Activated CD8-positive, alpha-beta T cell treated with anti-CD3 and anti-CD28 coated beads, Interleukin-2, amount 10 ng/mL, durations not matched to agents 7 days and 5 days (primary cell): ENCODE results near the gene KRTAP2-4. TPM values are rescaled to one million over a fixed set of nuclear protein-coding genes. Genes with fewer than 3 reads are reported as not detected.
"Not testable (repeated sequence)": the region's sequence is repeated elsewhere in the genome, so short reads cannot be mapped to it uniquely, and the experiment has no call there.

Experiments used
- ATAC-seq: fragments of 150-1000 bp; cut with Tn5 transposase; one replicate; pipeline ENCODE4 v1.10.0; 2021; ENCODE audit warnings: moderate library complexity
- CTCF ChIA-PET: fragments of 350-600 bp; sonication (Branson Sonifier 250); formaldehyde crosslinking; loops from one replicate; lab custom pipeline; 2021; ENCODE audit warnings: antibody characterized with exemption; lab: Charles Lee
- POLR2A ChIA-PET: fragments of 350-600 bp; sonication (Branson Sonifier 250); formaldehyde crosslinking; loops from one replicate; lab custom pipeline; 2021; ENCODE audit warnings: antibody characterized with exemption; lab: Charles Lee
- DNase-seq: peaks from one replicate; pipeline ENCODE4 v3.0.0-alpha.2; 2020
- H3K27ac Mint-ChIP-seq: one replicate; pipeline ENCODE4 v1.8.0; 2021; ENCODE audit warnings: mild to moderate bottlenecking, mixed read lengths
- H3K27me3 Mint-ChIP-seq: one replicate; pipeline ENCODE4 v1.8.0; 2021; ENCODE audit warnings: low read depth, mixed read lengths
- H3K36me3 Mint-ChIP-seq: one replicate; pipeline ENCODE4 v1.8.0; 2021; ENCODE audit warnings: low read depth, mixed read lengths
- H3K4me1 Mint-ChIP-seq: one replicate; pipeline ENCODE4 v1.8.0; 2021; ENCODE audit warnings: low read depth, mixed read lengths
- H3K4me3 Mint-ChIP-seq: one replicate; pipeline ENCODE4 v1.8.0; 2021; ENCODE audit warnings: mild to moderate bottlenecking, mixed read lengths
- H3K9me3 Mint-ChIP-seq: one replicate; pipeline ENCODE4 v1.8.0; 2022; ENCODE audit warnings: mixed read lengths; ENCODE audit not compliant: insufficient read depth
- total RNA-seq, 2 experiments: library from RNA; stranded (reverse); gene quantifications; one replicate each; pipeline ENCODE4 v1.2.3, GENCODE V29; 2021

KRTAP2-4 gene
- total RNA-seq, 2 experiments from 2014 or later = not detected

DNA sequence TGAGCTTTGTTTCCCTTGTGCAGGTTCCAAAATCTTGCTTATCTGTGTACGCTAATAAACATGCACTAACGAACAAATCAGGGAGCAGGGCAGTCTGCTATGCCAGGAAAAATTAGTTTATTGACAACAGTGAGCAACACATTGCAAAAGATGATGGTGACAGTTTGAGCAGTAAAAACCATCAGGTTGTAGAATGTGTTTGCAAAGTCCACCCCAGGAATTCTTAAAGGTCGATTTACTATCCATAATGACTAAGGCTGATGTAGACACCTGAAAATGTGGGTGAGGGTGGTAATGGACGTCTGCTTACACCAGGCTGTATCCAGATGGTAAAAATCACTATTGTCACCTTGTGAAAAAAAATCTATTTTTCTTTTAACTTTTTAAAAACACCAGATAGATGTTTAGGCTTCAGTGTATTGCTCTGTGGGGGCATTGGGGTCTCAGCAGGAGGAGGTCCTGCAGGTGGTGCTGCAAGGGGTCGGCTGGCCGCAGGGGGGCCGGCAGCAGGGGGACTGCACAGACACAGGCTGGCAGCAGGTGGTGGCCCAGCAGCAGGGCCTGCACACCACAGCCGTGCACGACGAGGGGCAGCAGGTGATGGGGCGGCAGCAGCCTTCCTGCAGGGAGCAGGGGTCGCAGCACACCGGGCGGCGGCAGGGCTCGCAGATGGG, 526 bp downstream of the KRTAP2-4 start:
- CTCF ChIA-PET, H3K27ac Mint-ChIP-seq, H3K9me3 Mint-ChIP-seq, ATAC-seq, DNase-seq, H3K4me1 Mint-ChIP-seq, H3K36me3 Mint-ChIP-seq, POLR2A ChIA-PET, H3K4me3 Mint-ChIP-seq: not testable (repeated sequence)
- H3K27me3 Mint-ChIP-seq = peaks cover 17% of the 10 kb centered on the region

DNA sequence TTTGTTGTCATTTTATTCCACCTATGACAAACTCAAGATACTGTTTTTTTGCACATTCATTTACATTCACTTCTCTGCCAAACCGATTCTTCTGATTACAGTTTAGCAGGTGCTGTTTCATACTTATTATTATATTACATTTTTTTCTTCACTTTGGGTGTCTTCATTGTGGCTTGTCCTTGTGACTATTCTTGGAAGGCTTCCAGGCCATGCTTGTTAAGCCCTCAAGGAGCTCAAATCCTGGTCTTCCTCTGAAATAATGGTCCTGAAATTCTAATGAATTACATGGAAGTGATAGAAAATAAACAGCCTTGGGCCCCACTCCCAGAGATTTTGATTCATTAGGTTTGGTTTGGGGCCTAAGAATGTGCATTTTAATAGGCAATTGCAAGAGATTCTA, 1.4 kb downstream of the KRTAP2-4 start:
- no peak for DNase-seq
- Mint-ChIP-seq H3K4me1 (peaks cover 2% of the 10 kb centered on the region), H3K27ac (no peak overlapping the region), H3K36me3 (no peaks in the 10 kb centered on the region), H3K27me3 (peaks cover 23% of the 10 kb centered on the region), H3K4me3 (no peak overlapping the region), H3K9me3 (no peaks in the 10 kb centered on the region)
- ChIA-PET POLR2A (no interaction called here), CTCF (no interaction called here)
- ATAC-seq = no peak

DNA sequence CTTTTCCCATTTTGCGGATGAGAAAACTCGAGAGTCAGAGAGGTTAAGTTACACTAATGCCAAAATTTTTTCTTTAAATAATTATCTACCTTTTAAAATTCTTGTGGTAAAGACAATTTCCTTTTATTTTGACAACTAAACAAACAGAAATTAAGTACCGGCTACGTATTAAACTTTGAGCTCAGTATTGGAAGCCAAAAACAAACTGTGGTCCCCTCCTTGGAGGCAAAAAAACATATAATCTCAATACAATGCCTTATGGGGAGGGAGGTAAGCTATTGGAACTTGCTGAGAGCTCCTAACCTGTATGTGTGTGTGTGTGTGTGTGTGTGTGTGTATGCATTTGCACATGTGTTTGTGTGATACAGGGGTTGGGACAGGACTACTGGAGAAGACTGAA, 2.2 kb downstream of the KRTAP2-4 start:
- ChIA-PET POLR2A (no interaction called here), CTCF (no interaction called here)
- ATAC-seq = no peak
- H3K4me1 Mint-ChIP-seq = no peaks in the 10 kb centered on the region
- no peaks in the 10 kb centered on the region for H3K9me3 Mint-ChIP-seq
- peaks cover 28% of the 10 kb centered on the region for H3K27me3 Mint-ChIP-seq
- H3K4me3 Mint-ChIP-seq = no peak overlapping the region
- DNase-seq = no peak
- H3K36me3 Mint-ChIP-seq = no peaks in the 10 kb centered on the region
- no peak overlapping the region for H3K27ac Mint-ChIP-seq

DNA sequence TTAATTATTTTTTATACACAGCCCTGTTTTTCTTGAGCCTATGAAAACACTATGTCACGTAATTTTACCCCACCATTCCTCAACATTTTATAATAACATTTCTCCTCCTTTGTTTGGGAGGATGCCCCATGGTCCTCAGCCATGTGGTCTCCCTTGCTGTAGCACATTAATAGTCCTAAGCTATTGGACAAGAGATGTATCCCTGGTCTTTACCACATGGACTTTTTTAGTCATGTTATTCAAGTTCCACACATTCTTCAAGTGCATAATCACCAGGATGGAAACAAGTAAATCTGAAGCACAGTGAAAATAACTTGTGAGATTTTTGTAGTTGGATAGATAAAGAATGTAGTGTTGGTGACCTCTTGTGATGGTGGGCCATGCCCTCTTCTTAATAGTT, 3.7 kb downstream of the KRTAP2-4 start:
- Mint-ChIP-seq H3K27ac (no peak overlapping the region), H3K27me3 (peaks cover 36% of the 10 kb centered on the region), H3K36me3 (no peaks in the 10 kb centered on the region), H3K4me3 (no peak overlapping the region), H3K4me1 (no peaks in the 10 kb centered on the region), H3K9me3 (no peaks in the 10 kb centered on the region)
- DNase-seq = no peak
- ChIA-PET POLR2A (no interaction called here), CTCF (no interaction called here)
- no peak for ATAC-seq

DNA sequence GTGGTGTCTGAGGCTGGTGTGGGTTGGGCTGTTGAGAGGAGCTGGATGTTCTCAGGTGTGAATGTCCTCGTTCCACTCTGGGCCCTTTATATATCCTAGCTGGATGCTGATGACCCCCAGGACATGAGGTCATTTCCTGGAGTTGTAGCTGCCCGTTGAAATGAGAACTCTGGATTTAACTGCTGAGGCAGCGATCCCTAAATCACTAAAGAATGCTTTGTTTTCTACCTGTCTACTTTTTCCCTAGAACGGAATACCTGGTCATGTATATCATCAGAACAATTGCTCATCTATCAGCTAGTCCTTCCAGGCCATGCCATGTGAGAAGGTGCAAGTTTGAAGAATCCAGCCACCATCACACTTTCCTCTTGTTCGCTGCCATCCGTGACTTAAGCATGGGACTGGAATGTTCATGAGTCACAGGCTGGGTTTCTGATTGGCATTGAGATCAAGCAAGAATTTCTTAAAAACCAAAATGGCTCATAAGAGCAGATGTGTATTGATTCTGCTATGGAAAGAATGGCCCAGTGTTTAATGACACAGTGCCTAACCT, 5.6 kb downstream of the KRTAP2-4 start, which contains the start of gene KRTAP2-3:
Gene KRTAP2-3 (minus strand): TSS at position 63 of the 553 bp plus-strand sequence. CDS start 64 bp downstream, outside the sequence.
- Mint-ChIP-seq H3K27me3 (peaks cover 37% of the 10 kb centered on the region), H3K9me3 (no peaks in the 10 kb centered on the region)
- POLR2A ChIA-PET = no interaction called here

DNA sequence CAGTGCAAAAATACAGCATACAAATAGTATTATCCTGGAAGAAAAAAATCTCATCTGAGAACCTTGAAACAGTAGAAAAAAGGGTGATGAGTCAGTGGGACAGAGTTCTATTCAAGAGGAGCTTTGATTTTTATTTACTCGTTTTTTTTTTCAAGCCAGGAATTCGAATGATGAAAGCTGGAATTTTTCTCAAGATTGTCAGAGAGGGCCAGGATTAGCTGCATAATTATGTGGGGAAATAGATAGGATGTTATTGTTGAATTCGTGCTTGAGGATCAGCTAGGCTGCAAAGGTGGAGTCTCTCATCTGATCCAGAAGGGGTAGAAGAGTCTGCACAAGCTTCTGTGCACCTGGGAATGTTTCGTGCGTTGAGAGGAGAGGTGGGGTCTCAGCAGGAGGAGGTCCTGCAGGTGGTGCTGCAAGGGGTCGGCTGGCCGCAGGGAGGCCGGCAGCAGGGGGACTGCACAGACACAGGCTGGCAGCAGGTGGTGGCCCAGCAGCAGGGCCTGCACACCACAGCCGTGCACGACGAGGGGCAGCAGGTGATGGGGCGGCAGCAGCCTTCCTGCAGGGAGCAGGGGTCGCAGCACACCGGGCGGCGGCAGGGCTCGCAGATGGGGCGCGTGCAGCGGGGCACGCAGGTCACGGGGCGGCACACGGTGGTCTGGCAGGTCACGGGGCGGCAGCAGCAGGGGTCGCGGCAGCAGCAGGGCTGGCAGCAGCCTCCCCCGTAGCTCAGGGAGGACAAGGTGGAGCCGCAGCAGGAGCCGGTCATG, 6.2 kb downstream of the KRTAP2-4 start:
- ATAC-seq, H3K4me1 Mint-ChIP-seq, CTCF ChIA-PET, H3K27ac Mint-ChIP-seq, H3K9me3 Mint-ChIP-seq, H3K4me3 Mint-ChIP-seq, DNase-seq, POLR2A ChIA-PET, H3K36me3 Mint-ChIP-seq: not testable (repeated sequence)
- H3K27me3 Mint-ChIP-seq = peaks cover 37% of the 10 kb centered on the region

More for the DNA sequence above, 5.6 kb downstream of the KRTAP2-4 start, which contains the start of gene KRTAP2-3:
- no peaks in the 10 kb centered on the region for H3K4me1 Mint-ChIP-seq
- CTCF ChIA-PET = no interaction called here
- no peak for DNase-seq
- no peaks in the 10 kb centered on the region for H3K36me3 Mint-ChIP-seq
- H3K27ac Mint-ChIP-seq = no peak within 1 kb of the TSS
- no peak within 1 kb of the TSS for H3K4me3 Mint-ChIP-seq
- ATAC-seq = no peak

DNA sequence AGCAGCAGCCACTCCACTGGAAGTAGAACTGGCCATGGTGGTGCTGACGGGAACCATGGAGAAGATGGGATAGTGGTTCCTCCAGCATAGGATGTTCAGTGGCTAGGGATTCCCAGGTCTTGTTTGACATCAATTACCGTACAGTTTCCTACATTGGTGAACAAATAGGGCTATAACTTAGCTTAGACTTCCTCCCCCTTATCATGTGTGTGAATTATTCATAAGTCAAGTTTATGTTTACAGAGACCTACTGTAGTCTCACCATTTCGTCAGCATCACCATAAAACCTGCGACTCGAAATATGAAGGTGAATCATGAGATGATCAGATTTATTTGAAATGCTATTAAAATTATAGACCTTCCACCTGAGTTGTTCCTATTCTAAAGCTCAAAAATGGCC, 6.9 kb downstream of the KRTAP2-4 start:
- H3K27ac Mint-ChIP-seq = no peak overlapping the region
- ChIA-PET POLR2A (interaction anchor here (1.2 kb wide), 1 partner anchor 11 kb away, joined by 3 read pairs; the partner anchor contains the start of gene KRTAP2-1), CTCF (no interaction called here)
- no peak overlapping the region for H3K4me3 Mint-ChIP-seq
- DNase-seq (no peak), ATAC-seq (no peak)
- no peaks in the 10 kb centered on the region for H3K36me3 Mint-ChIP-seq
- no peaks in the 10 kb centered on the region for H3K4me1 Mint-ChIP-seq
- no peaks in the 10 kb centered on the region for H3K9me3 Mint-ChIP-seq
- peaks cover 37% of the 10 kb centered on the region for H3K27me3 Mint-ChIP-seq

DNA sequence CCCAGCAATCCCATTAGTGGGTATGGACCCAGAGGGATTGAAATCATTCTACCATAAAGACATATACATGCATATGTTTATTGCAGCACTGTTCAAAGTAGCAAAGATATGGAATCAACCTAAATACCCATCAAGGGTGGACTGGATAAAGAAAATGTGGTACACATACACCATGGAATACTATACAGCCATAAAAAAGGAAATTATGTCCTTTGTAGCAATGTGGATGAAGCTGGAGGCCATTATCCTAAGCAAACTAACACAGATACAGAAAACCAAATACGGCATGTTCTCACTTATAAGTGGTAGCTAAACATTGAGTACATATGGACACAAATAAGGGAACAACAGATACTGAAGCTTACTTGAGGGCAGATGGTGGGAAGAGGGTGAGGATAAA, 8.1 kb downstream of the KRTAP2-4 start:
- ATAC-seq (no peak), DNase-seq (no peak)
- CTCF ChIA-PET = no interaction called here
- Mint-ChIP-seq H3K36me3 (no peaks in the 10 kb centered on the region), H3K4me3 (no peak overlapping the region), H3K27me3 (peaks cover 40% of the 10 kb centered on the region), H3K9me3 (no peaks in the 10 kb centered on the region), H3K27ac (no peak overlapping the region), H3K4me1 (no peaks in the 10 kb centered on the region)
- POLR2A ChIA-PET = interaction anchor here (1.2 kb wide), 1 partner anchor 10 kb away, joined by 3 read pairs; the partner anchor contains the start of gene KRTAP2-1

DNA sequence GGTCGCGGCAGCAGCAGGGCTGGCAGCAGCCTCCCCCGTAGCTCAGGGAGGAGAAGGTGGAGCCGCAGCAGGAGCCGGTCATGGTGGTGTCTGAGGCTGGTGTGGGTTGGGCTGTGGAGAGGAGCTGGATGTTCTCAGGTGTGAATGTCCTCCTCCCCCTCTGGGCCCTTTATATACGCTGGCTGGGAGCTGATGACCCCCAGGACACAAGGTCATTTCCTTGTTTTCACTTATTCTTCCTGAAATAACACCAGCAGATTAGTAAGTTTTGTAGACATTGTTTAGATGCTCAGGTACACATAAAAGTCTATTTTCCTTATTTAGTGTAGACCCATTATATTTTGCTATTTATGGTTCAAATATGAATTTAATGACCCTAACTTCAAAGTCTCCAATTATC, 10.5 kb downstream of the KRTAP2-4 start, which contains the start of gene KRTAP2-2:
Gene KRTAP2-2 (minus strand): TSS at position 101 of the 400 bp plus-strand sequence. CDS start 19 bp downstream, at position 82.
- ATAC-seq, POLR2A ChIA-PET, CTCF ChIA-PET, H3K9me3 Mint-ChIP-seq, DNase-seq, H3K36me3 Mint-ChIP-seq, H3K27ac Mint-ChIP-seq, H3K4me1 Mint-ChIP-seq, H3K4me3 Mint-ChIP-seq: not testable (repeated sequence)
- H3K27me3 Mint-ChIP-seq = peaks cover 34% of the 10 kb centered on the region

DNA sequence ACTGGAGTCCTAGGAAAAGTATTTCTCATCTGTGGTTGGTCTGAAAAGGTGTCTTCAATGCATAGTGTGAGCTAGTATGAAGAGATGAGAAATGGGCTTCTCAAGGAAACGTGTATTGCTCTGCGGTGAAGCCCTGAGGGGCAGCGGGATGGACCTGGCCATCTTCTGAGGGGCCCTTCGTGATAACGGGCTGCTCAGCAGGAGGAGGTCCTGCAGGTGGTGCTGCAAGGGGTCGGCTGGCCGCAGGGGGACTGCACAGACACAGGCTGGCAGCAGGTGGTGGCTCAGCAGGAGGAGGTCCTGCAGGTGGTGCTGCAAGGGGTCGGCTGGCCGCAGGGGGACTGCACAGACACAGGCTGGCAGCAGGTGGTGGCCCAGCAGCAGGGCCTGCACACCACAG, 11.1 kb downstream of the KRTAP2-4 start:
- H3K4me1 Mint-ChIP-seq, POLR2A ChIA-PET, CTCF ChIA-PET, H3K4me3 Mint-ChIP-seq, ATAC-seq, H3K9me3 Mint-ChIP-seq, H3K36me3 Mint-ChIP-seq, DNase-seq, H3K27ac Mint-ChIP-seq: not testable (repeated sequence)
- peaks cover 33% of the 10 kb centered on the region for H3K27me3 Mint-ChIP-seq

DNA sequence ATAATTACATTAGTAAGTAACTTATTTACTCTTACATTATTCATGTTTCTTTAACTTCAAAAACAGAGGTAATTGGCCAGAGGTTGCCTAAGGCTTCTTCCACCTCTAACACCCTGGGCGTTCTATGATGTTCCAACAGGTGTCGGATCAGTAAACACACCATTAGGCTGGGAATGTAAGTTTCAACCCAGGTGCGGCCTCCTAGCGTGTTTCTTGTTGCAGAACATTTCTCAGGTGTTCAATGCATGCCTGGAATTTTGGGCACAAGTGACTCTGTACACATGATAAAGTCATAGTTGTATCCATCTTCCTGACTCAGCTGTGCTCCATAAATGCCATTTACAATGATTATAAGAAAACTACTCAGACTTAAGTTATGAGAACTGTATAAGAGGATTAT, 11.7 kb downstream of the KRTAP2-4 start:
- H3K27me3 Mint-ChIP-seq = peaks cover 31% of the 10 kb centered on the region
- no peaks in the 10 kb centered on the region for H3K9me3 Mint-ChIP-seq
- ChIA-PET POLR2A (no interaction called here), CTCF (no interaction called here)
- H3K27ac Mint-ChIP-seq = no peak overlapping the region
- ATAC-seq = no peak
- no peaks in the 10 kb centered on the region for H3K36me3 Mint-ChIP-seq
- no peaks in the 10 kb centered on the region for H3K4me1 Mint-ChIP-seq
- H3K4me3 Mint-ChIP-seq = no peak overlapping the region
- DNase-seq = no peak

DNA sequence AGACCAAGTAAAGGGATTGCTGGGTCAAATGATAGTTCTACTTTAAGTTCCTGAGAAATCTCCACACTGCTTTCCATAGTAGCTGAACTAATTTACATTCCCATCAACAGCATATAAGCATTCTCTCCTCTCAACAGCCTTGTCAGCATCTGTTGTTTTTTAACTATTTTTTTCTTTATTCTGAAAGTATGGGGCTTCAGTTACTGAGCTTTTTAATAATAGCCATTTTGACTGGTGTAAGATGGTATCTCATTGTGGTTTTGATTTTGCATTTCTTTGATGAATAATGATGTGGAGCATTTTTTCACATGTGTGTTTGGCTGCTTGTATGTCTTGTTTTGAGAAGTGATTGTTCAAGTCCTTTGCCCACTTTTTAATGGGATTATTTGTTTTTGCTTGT, 13.1 kb downstream of the KRTAP2-4 start:
- H3K27ac Mint-ChIP-seq = no peak overlapping the region
- ChIA-PET POLR2A (no interaction called here), CTCF (no interaction called here)
- peaks cover 28% of the 10 kb centered on the region for H3K27me3 Mint-ChIP-seq
- no peaks in the 10 kb centered on the region for H3K9me3 Mint-ChIP-seq
- no peak overlapping the region for H3K4me3 Mint-ChIP-seq
- ATAC-seq = no peak
- no peaks in the 10 kb centered on the region for H3K4me1 Mint-ChIP-seq
- H3K36me3 Mint-ChIP-seq = no peaks in the 10 kb centered on the region
- DNase-seq = no peak
